Right atrium auricular region (tissue), 2 donors: ENCODE data around the gene EEF1A2. TPM values are rescaled to one million over a fixed set of nuclear protein-coding genes. Genes with fewer than 3 reads are reported as not detected.

Experiments
- DNase-seq: peaks from one replicate; pipeline ENCODE4 v3.0.0-alpha.2; 2019; ENCODE audit warnings: low spot score
- H3K27ac ChIP-seq, 2 donors: fragments of 200-600 bp; sonication (generic); 1 replicate in 1 of 2; 2 replicates in 1 of 2; pipeline ENCODE4 v1.5.1; 2016 to 2019
- H3K27me3 ChIP-seq, 2 donors: fragments of 200-600 bp; sonication (generic); one replicate each; pipeline versions ENCODE4 v1.5.1 to v1.6.0; 2017 to 2019
- H3K36me3 ChIP-seq: fragments of 200-600 bp; sonication (generic); one replicate; pipeline ENCODE4 v1.5.1; 2016
- H3K4me1 ChIP-seq, 2 donors: fragments of 200-600 bp; sonication (generic); one replicate each; pipeline versions ENCODE4 v1.5.1 to v1.6.0; 2017 to 2019
- H3K4me3 ChIP-seq, 2 donors: fragments of 200-600 bp; sonication (generic); 1 replicate in 1 of 2; 2 replicates in 1 of 2; pipeline ENCODE4 v1.5.1; 2017 to 2019; ENCODE audit warnings: mild to moderate bottlenecking in 1 of 2, moderate library complexity in 1 of 2
- H3K9me3 ChIP-seq, 2 donors: fragments of 200-600 bp; sonication (generic); one replicate each; pipeline ENCODE4 v1.5.1; 2019
- CTCF ChIP-seq, 2 donors: fragments of 200-600 bp; sonication (generic); IDR thresholded peaks; one replicate each; pipeline ENCODE4 v1.5.1; 2019; ENCODE audit warnings: antibody characterized with exemption in 2 of 2
- total RNA-seq, 2 donors: library from RNA; depleted of rRNA; stranded (reverse); fragments of >200 nt; gene quantifications; one replicate each; pipeline ENCODE4 v1.1.0, GENCODE V29; 2016

The EEF1A2 gene
- total RNA-seq, 2 donors from 2014 or later: 797 to 886 TPM

- peaks cover 0 to 10% of the 10 kb centered on the region in 2 donors for H3K4me1 ChIP-seq
- H3K27me3 ChIP-seq: no peaks in the 10 kb centered on the region
- H3K36me3 ChIP-seq: no peaks in the 10 kb centered on the region
- no peak for TF ChIP-seq CTCF (IDR thresholded peaks at IDR 0.05)
- no peak for DNase-seq
- H3K4me3 ChIP-seq: no peak overlapping the region
- no peaks in the 10 kb centered on the region for H3K9me3 ChIP-seq
- no peak overlapping the region for H3K27ac ChIP-seq
Observed at GRCh38 chr20:63542696-63543095, 43.8 kb upstream of the EEF1A2 start.

DNA sequence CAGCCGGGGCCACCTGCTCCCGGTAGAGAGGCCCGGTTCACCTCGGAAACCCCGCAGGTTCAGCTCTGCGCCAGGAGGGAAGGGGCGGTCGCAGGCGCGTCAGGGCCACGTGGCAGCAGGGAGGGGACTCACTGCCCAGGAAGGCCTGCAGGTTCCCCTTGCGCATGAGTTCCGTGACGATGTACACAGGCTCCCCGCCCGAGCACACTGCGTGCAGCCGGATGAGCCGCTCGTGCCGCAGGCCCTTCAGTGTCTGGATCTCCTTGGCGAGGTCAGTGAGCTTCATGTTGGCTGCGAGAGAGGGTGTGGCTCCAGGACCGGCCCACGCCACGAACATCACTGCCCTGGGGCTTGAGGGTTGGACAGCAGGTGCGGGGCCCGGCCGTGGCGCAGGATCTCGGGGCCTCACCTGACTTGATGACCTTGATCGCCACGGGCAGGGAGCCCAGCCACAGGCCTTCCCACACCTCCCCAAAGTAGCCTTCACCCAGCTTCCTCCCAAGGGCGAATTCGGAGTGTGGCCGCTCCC, 43.2 kb upstream of the EEF1A2 start:
- Histone ChIP-seq H3K4me3 (no peak overlapping the region), H3K9me3 (no peaks in the 10 kb centered on the region), H3K27ac (no peak overlapping the region), H3K36me3 (no peaks in the 10 kb centered on the region), H3K27me3 (no peaks in the 10 kb centered on the region), H3K4me1 (peaks cover 0 to 16% of the 10 kb centered on the region in 2 donors)
- DNase-seq: no peak
- TF ChIP-seq CTCF (IDR thresholded peaks at IDR 0.05): no peak

DNA sequence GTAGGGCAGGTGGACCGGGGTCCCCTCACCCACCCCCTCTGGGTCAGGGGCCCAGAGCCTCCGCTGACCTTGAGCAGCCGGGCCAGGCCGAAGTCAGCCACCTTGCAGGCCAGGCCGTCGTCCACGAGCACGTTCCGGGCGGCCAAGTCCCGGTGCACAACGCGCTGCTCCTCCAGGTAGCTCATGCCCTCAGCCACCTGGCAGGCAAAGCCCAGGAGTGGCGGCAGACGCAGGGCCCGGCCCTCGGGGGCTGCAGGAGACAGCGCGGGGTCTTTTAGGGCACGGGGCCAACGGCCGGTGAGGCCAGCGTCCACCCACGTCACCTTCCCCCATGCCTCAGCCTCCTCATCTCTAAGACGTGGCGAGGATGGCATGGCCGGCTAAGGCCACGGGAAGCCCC, 42.5 kb upstream of the EEF1A2 start:
- no peaks in the 10 kb centered on the region for H3K9me3 ChIP-seq
- H3K4me3 ChIP-seq: no peak overlapping the region
- H3K4me1 ChIP-seq: peaks cover 0 to 16% of the 10 kb centered on the region in 2 donors
- H3K27ac ChIP-seq: no peak overlapping the region
- TF ChIP-seq CTCF (IDR thresholded peaks at IDR 0.05): no peak
- H3K27me3 ChIP-seq: no peaks in the 10 kb centered on the region
- H3K36me3 ChIP-seq: no peaks in the 10 kb centered on the region
- no peak for DNase-seq

DNA sequence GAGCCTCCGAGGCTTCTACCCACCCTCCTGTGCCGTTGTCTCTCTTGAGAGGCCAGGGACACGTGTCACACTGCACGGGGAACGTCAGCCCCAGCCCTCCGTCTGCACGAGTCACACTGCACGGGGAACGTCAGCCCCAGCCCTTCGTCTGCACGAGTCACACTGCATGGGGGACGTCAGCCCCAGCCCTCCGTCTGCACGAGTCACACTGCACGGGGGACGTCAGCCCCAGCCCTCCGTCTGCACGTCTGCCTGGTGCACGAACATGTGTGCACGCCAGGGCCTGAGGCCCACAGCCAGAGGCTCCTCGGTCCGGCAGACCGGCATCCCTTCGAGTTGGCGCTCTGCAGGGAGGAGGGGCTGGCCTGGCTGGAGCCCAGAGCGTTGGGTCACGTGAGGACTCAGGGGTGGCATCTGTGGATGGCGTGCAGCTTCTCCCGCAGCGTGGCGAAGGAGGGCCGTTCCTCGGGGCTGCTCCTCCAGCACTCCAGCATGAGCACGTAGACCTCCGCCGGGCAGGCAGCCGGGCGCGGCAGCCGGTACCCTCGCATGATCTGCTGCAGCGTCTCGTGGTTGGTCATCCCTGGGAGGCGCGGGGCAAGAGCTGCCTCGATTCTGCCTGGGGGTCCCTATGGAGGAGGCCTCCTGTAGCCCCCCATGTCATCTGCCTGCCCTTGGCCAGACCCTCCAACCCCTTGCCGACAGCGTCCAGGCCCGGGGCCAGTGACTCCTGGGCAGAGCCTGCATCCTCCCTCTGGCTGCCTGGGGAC, 41.7 kb upstream of the EEF1A2 start:
- no peak for DNase-seq
- Histone ChIP-seq H3K36me3 (no peaks in the 10 kb centered on the region), H3K4me1 (peaks cover 0 to 16% of the 10 kb centered on the region in 2 donors), H3K27me3 (no peaks in the 10 kb centered on the region), H3K4me3 (no peak overlapping the region), H3K27ac (no peak overlapping the region), H3K9me3 (no peaks in the 10 kb centered on the region)
- TF ChIP-seq CTCF (IDR thresholded peaks at IDR 0.05): no peak

- Histone ChIP-seq H3K27me3 (no peaks in the 10 kb centered on the region), H3K36me3 (no peaks in the 10 kb centered on the region), H3K4me3 (no peak overlapping the region), H3K4me1 (peaks cover 0 to 16% of the 10 kb centered on the region in 2 donors), H3K27ac (no peak overlapping the region), H3K9me3 (no peaks in the 10 kb centered on the region)
- TF ChIP-seq CTCF (IDR thresholded peaks at IDR 0.05): no peak
- DNase-seq: no peak
Observed at GRCh38 chr20:63539441-63540370, 40.8 kb upstream of the EEF1A2 start.
